NCI-H345 treated with DMSO at 0.1 percent for 48 hours (cell line): ENCODE measurements around the gene THAP10.
A peak's percentile ranks its signal among the peaks of the same experiment; 100 is the strongest.

Source experiments
- DNase-seq: peaks from one replicate; lab custom pipeline; 2025; ENCODE audit not compliant: unreplicated experiment; lab: John Stamatoyannopoulos, UW

Gene THAP10

GRCh38 chr15:70854666-70854976 is 37.6 kb downstream of the THAP10 start:
- DNase-seq: no peak

- DNase-seq: peak; percentile 23
Observed at GRCh38 chr15:70853973-70854665, 38.1 kb downstream of the THAP10 start, which contains the start of gene LARP6. LARP6 (minus strand) TSS chr15:70854157; CDS start chr15:70854088, 69 bp downstream.

- DNase-seq: peak; percentile 8
Observed at GRCh38 chr15:70853318-70853972, 38.8 kb downstream of the THAP10 start.

- DNase-seq: no peak
Observed at GRCh38 chr15:70852501-70853317, 39.5 kb downstream of the THAP10 start.

GRCh38 chr15:70851889-70852288 is 40.3 kb downstream of the THAP10 start:
- DNase-seq: no peak

GRCh38 chr15:70845602-70846360 is 46.5 kb downstream of the THAP10 start:
- DNase-seq: no peak

GRCh38 chr15:70837476-70837875 is 54.8 kb downstream of the THAP10 start:
- DNase-seq: no peak

GRCh38 chr15:70835841-70836240 is 56.4 kb downstream of the THAP10 start:
- no peak for DNase-seq

GRCh38 chr15:70835415-70835814 is 56.8 kb downstream of the THAP10 start:
- no peak for DNase-seq

GRCh38 chr15:70834999-70835398 is 57.2 kb downstream of the THAP10 start:
- DNase-seq: no peak

- no peak for DNase-seq
Observed at GRCh38 chr15:70833861-70834765, 58.1 kb downstream of the THAP10 start.

- no peak for DNase-seq
Observed at GRCh38 chr15:70833422-70833821, 58.8 kb downstream of the THAP10 start.

- DNase-seq: no peak
Observed at GRCh38 chr15:70832176-70832575, 60.1 kb downstream of the THAP10 start.
